SK-N-SH treated with all-trans-retinoic acid at 6 μM for 48 hours (cell line): Measurements from ENCODE around the gene EPHB2.

ENCODE experiments used
- ARNTL ChIP-seq: fragments of 450-650 bp; formaldehyde crosslinking; IDR thresholded peaks from 2 replicates; pipeline ENCODE4 v1.5.0; 2020; ENCODE audit warnings: low read depth, mild to moderate bottlenecking, moderate library complexity, borderline replicate concordance
- ESRRG ChIP-seq: fragments of 250-450 bp; sonication (Bioruptor Pico); IDR thresholded peaks from 2 replicates; pipeline ENCODE4 v1.6.1; 2021; ENCODE audit warnings: mild to moderate bottlenecking
- TCF4 ChIP-seq: fragments of 250-450 bp; sonication (Bioruptor Pico); IDR thresholded peaks from 2 replicates; pipeline ENCODE4 v1.8.0; 2021; ENCODE audit warnings: mild to moderate bottlenecking, moderate library complexity, borderline replicate concordance
- ZFP30 ChIP-seq: fragments of 450-650 bp; formaldehyde crosslinking; IDR thresholded peaks from 2 replicates; pipeline ENCODE4 v1.5.0; 2022; ENCODE audit warnings: mild to moderate bottlenecking, moderate library complexity

- TF ChIP-seq TCF4 (CRISPR knock-in tag), result no peak
- TF ChIP-seq ESRRG, result no peak
- no peak for TF ChIP-seq ZFP30 (CRISPR knock-in tag)
- TF ChIP-seq ARNTL (CRISPR knock-in tag), result no peak
These were observed 202.9 kb downstream of the EPHB2 start for GRCh38 chr1:22913421-22914141.
